Calu3 (cell line): ENCODE results near the gene HLTF. TPM values are rescaled to one million over a fixed set of nuclear protein-coding genes. Genes with fewer than 3 reads are reported as not detected.

Source experiments
- BruUV-seq: library from RNA; stranded (reverse); fragments of 400-500 nt; replicated peaks from 2 replicates; lab custom pipeline; 2021; lab: Mats Ljungman, UMichigan
- CTCF ChIA-PET: fragments of 300-600 bp; sonication (Branson Sonifier 250); formaldehyde crosslinking; loops from one replicate; lab custom pipeline; 2022; ENCODE audit warnings: antibody characterized with exemption; lab: Charles Lee
- DNase-seq: peaks from one replicate; pipeline ENCODE4 v3.0.0; 2022
- H3K27ac Mint-ChIP-seq: one replicate; pipeline ENCODE4 v1.8.0; 2022; ENCODE audit warnings: mixed read lengths; ENCODE audit not compliant: unreplicated experiment
- H3K27me3 Mint-ChIP-seq: one replicate; pipeline ENCODE4 v1.8.0; 2022; ENCODE audit warnings: mixed read lengths; ENCODE audit not compliant: unreplicated experiment
- H3K36me3 Mint-ChIP-seq: one replicate; pipeline ENCODE4 v1.8.0; 2022; ENCODE audit warnings: mild to moderate bottlenecking, moderate library complexity, mixed read lengths; ENCODE audit not compliant: insufficient read depth, unreplicated experiment
- H3K4me1 Mint-ChIP-seq: one replicate; pipeline ENCODE4 v1.8.0; 2022; ENCODE audit warnings: mild to moderate bottlenecking, low read depth, mixed read lengths; ENCODE audit not compliant: unreplicated experiment
- H3K4me3 Mint-ChIP-seq: one replicate; pipeline ENCODE4 v1.8.0; 2022; ENCODE audit warnings: mild to moderate bottlenecking, low read depth, moderate library complexity, mixed read lengths; ENCODE audit not compliant: unreplicated experiment
- H3K9me3 Mint-ChIP-seq: one replicate; pipeline ENCODE4 v1.8.0; 2022; ENCODE audit warnings: low read depth, mixed read lengths; ENCODE audit not compliant: unreplicated experiment
- intact Hi-C: fragments of 100-400 bp; cut with micrococcal nuclease; formaldehyde crosslinking; loops from one replicate; pipeline ENCODE4 v1.10.0; 2022; ENCODE audit not compliant: unreplicated experiment
- total RNA-seq: library from RNA; stranded (reverse); gene quantifications from 2 replicates; pipeline ENCODE4 v1.2.3, GENCODE V29; 2022
- TF ChIP-seq, protein P1 (sequence below): fragments of 200-600 bp; IDR thresholded peaks from one replicate; pipeline ENCODE4 v1.8.0; 2022; ENCODE audit warnings: antibody characterized with exemption; ENCODE audit not compliant: unreplicated experiment

HLTF gene
- total RNA-seq, 1 experiment from 2014 or later: 63.5 TPM

DNA sequence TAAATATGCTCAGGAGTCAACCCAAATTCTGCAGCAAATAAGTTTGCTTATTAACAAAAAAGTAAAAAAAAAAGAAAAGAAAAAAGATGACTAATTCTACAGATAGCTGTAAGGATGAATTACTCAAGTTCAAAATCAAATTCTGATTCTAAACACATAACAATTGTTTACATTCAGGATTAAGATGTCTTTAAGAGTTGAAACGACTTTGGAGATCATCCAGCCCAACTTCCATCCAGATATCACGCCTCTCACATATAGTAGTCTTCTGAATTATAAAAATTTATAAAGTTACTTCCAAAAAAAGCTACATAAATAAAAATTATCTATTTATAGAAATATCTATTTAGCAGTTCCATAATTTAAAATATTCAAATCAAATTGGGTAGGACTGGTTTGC lies 55.2 kb downstream of the HLTF start:
- H3K27ac Mint-ChIP-seq: no peak overlapping the region
- CTCF ChIA-PET: interaction anchor here (0.6 to 1.3 kb wide), 2 partner anchors 28 to 157 kb away, joined by 3 to 4 read pairs; no protein-coding TSS in a partner anchor
- H3K36me3 Mint-ChIP-seq: peaks cover 26% of the 10 kb centered on the region
- no peak for DNase-seq
- TF ChIP-seq, protein P1, sequence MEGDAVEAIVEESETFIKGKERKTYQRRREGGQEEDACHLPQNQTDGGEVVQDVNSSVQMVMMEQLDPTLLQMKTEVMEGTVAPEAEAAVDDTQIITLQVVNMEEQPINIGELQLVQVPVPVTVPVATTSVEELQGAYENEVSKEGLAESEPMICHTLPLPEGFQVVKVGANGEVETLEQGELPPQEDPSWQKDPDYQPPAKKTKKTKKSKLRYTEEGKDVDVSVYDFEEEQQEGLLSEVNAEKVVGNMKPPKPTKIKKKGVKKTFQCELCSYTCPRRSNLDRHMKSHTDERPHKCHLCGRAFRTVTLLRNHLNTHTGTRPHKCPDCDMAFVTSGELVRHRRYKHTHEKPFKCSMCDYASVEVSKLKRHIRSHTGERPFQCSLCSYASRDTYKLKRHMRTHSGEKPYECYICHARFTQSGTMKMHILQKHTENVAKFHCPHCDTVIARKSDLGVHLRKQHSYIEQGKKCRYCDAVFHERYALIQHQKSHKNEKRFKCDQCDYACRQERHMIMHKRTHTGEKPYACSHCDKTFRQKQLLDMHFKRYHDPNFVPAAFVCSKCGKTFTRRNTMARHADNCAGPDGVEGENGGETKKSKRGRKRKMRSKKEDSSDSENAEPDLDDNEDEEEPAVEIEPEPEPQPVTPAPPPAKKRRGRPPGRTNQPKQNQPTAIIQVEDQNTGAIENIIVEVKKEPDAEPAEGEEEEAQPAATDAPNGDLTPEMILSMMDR: no peak
- intact Hi-C loops: no loop called here
- no TSS peak for BruUV-seq
- H3K27me3 Mint-ChIP-seq: no peaks in the 10 kb centered on the region
- H3K4me3 Mint-ChIP-seq: no peak overlapping the region
- no peaks in the 10 kb centered on the region for H3K9me3 Mint-ChIP-seq
- H3K4me1 Mint-ChIP-seq: no peaks in the 10 kb centered on the region

DNA sequence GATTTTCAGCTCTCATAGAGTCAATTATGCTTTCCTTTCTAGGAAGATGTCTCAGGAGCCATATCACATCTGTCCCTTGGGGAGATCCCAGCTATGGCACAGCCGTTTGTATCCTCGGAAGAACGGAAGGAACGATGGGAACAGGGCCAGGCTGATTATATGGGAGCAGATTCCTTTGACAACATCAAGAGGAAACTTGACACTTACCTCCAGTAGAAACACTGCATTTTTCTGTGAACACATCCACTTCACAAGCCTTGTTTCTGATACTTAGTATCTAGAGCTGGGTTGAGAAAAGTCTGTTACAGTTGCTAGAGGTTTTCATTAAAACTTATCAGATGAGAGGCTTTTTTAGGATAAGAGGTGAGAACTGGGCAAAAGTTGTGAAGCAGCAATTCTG lies 59.6 kb downstream of the HLTF start:
- no peak overlapping the region for H3K27ac Mint-ChIP-seq
- no peaks in the 10 kb centered on the region for H3K27me3 Mint-ChIP-seq
- no peak overlapping the region for H3K4me3 Mint-ChIP-seq
- CTCF ChIA-PET: no interaction called here
- TF ChIP-seq, protein P1: no peak
- no peaks in the 10 kb centered on the region for H3K4me1 Mint-ChIP-seq
- intact Hi-C loops: no loop called here
- BruUV-seq: no TSS peak
- DNase-seq: no peak
- peaks cover 6% of the 10 kb centered on the region for H3K9me3 Mint-ChIP-seq
- peaks cover 9% of the 10 kb centered on the region for H3K36me3 Mint-ChIP-seq

DNA sequence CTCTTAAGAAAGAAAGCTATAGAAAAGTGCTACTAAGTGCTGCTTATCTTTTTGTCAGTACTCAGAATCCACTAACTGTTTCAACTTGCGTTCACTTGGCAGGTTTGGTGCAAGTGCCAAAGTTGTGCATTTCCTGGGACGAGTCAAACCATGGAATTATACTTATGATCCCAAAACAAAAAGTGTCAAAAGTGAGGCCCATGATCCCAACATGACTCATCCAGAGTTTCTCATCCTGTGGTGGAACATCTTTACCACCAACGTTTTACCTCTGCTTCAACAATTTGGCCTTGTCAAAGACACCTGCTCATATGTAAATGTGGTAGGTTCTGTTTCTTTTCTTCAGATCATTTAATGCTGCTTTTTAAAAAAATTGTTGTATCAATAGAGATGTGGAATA lies 62.4 kb downstream of the HLTF start:
- Mint-ChIP-seq H3K4me3 (no peak overlapping the region), H3K27ac (no peak overlapping the region), H3K36me3 (no peaks in the 10 kb centered on the region), H3K4me1 (no peaks in the 10 kb centered on the region), H3K27me3 (no peaks in the 10 kb centered on the region), H3K9me3 (peaks cover 6% of the 10 kb centered on the region)
- CTCF ChIA-PET: interaction anchor here (0.6 kb wide), 1 partner anchor 1904 kb away, joined by 4 read pairs; no protein-coding TSS in a partner anchor
- DNase-seq: no peak
- intact Hi-C loops: no loop called here
- TF ChIP-seq, protein P1: no peak
- no TSS peak for BruUV-seq

DNA sequence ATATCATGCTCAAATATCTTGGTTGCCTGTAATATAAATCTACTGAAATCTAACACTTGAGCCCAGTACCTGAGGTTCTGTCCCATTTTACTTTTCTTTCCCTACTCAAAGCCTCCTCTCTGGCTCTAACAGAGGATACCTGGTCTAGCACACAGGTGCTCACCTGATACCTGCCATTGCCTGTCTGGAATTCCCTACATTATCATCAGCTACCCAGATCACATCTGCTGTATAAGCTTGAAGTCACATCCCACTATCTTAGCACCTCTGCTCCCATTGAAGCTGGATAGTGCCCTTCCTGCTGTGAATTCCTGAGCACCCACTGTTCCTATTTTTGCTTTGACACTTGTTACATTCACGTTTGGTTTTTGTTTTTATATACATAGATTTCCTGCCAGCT lies 64.5 kb downstream of the HLTF start:
- Mint-ChIP-seq H3K27me3 (no peaks in the 10 kb centered on the region), H3K36me3 (no peaks in the 10 kb centered on the region), H3K4me1 (no peaks in the 10 kb centered on the region), H3K4me3 (no peak overlapping the region), H3K9me3 (peaks cover 6% of the 10 kb centered on the region), H3K27ac (no peak overlapping the region)
- BruUV-seq: no TSS peak
- intact Hi-C loops: no loop called here
- TF ChIP-seq, protein P1: no peak
- CTCF ChIA-PET: no interaction called here
- no peak for DNase-seq
